NCI-H2227 treated with DMSO at 0.1 percent for 48 hours (cell line): ENCODE data around the gene VTA1.
"Not testable (repeated sequence)": the region's sequence is repeated elsewhere in the genome, so short reads cannot be mapped to it uniquely, and the experiment has no call there.

Experiments used
- DNase-seq: peaks from one replicate; lab custom pipeline; 2025; lab: John Stamatoyannopoulos, UW

Gene VTA1

GRCh38 chr6:142146828-142147662 lies at the start of gene VTA1, which contains the start of gene NMBR:
Gene VTA1 (plus strand): TSS chr6:142147263. CDS start chr6:142147288, 25 bp downstream.
Gene NMBR (minus strand): TSS chr6:142147122. CDS start chr6:142088658, 58,464 bp downstream.
- DNase-seq: peak; percentile 92

GRCh38 chr6:142104820-142105219 lies 42.2 kb upstream of the VTA1 start:
- not testable (repeated sequence) for DNase-seq

GRCh38 chr6:142110820-142111219 lies 36.2 kb upstream of the VTA1 start:
- DNase-seq: not testable (repeated sequence)

GRCh38 chr6:142112451-142113061 lies 34.5 kb upstream of the VTA1 start:
- DNase-seq: peak; percentile 9

GRCh38 chr6:142117366-142117765 lies 29.7 kb upstream of the VTA1 start:
- DNase-seq: no peak

GRCh38 chr6:142118328-142118727 lies 28.7 kb upstream of the VTA1 start:
- no peak for DNase-seq

- DNase-seq: no peak
Measured at GRCh38 chr6:142118925-142119324, 28.1 kb upstream of the VTA1 start.

GRCh38 chr6:142121342-142121741 lies 25.7 kb upstream of the VTA1 start:
- DNase-seq: no peak

- no peak for DNase-seq
Measured at GRCh38 chr6:142130814-142131213, 16.2 kb upstream of the VTA1 start.

- no peak for DNase-seq
Measured at GRCh38 chr6:142132625-142133024, 14.4 kb upstream of the VTA1 start, which contains the start of gene GJE1. Gene GJE1 (plus strand): TSS chr6:142132925. CDS start chr6:142133159, 234 bp downstream.

GRCh38 chr6:142138876-142139275 lies 8.2 kb upstream of the VTA1 start:
- no peak for DNase-seq

GRCh38 chr6:142141531-142141930 lies 5.5 kb upstream of the VTA1 start:
- DNase-seq: not testable (repeated sequence)

GRCh38 chr6:142152746-142153145 lies 5.7 kb downstream of the VTA1 start:
- DNase-seq: no peak

- no peak for DNase-seq
Measured at GRCh38 chr6:142153196-142153595, 6.1 kb downstream of the VTA1 start.

GRCh38 chr6:142154336-142154735 lies 7.3 kb downstream of the VTA1 start:
- DNase-seq: no peak

- no peak for DNase-seq
Measured at GRCh38 chr6:142155091-142155490, 8.0 kb downstream of the VTA1 start.

- peak; percentile 6 for DNase-seq
Measured at GRCh38 chr6:142155895-142156757, 9.1 kb downstream of the VTA1 start.

GRCh38 chr6:142156758-142157068 lies 9.7 kb downstream of the VTA1 start:
- not testable (repeated sequence) for DNase-seq

GRCh38 chr6:142162780-142163179 lies 15.7 kb downstream of the VTA1 start:
- peak; percentile 9 for DNase-seq

- no peak for DNase-seq
Measured at GRCh38 chr6:142165227-142165626, 18.2 kb downstream of the VTA1 start.

GRCh38 chr6:142167071-142167470 lies 20.0 kb downstream of the VTA1 start:
- DNase-seq: no peak

- DNase-seq: no peak
Measured at GRCh38 chr6:142167486-142167885, 20.4 kb downstream of the VTA1 start.
